Brain microvascular endothelial cell (primary cell): Measurements from ENCODE around the gene LRRC4C.

Experiments used
- DNase-seq: peaks from one replicate; pipeline ENCODE4 v3.0.0-alpha.2; 2020
- H3K27ac ChIP-seq: fragments of 250-450 bp; sonication (Bioruptor Pico); 2 replicates; pipeline ENCODE4 v1.5.1; 2020; ENCODE audit warnings: mild to moderate bottlenecking, moderate library complexity
- H3K27me3 ChIP-seq: fragments of 250-450 bp; sonication (Bioruptor Pico); replicated peaks from 2 replicates; pipeline ENCODE4 v1.5.1; 2020; ENCODE audit warnings: mild to moderate bottlenecking
- H3K36me3 ChIP-seq: fragments of 250-450 bp; sonication (Bioruptor Pico); replicated peaks from 2 replicates; pipeline ENCODE4 v1.5.1; 2020; ENCODE audit warnings: mild to moderate bottlenecking
- H3K4me3 ChIP-seq: 2 replicates; pipeline ENCODE4 v1.5.1; 2011; ENCODE audit warnings: low read depth, mild to moderate bottlenecking, control low read depth, low read length, moderate library complexity
- CTCF ChIP-seq: IDR thresholded peaks from 2 replicates; pipeline ENCODE4 v1.5.1; 2011; ENCODE audit warnings: low read depth, mild to moderate bottlenecking, moderate library complexity, low read length, control low read depth, inconsistent platforms; ENCODE audit errors: missing control alignments
- in situ Hi-C: cut with HindIII; loops from 2 replicates; pipeline ENCODE4 v1.10.0; 2017; ENCODE audit warnings: low sequenced_read_pairs, low pct_ligation_motif_present

The LRRC4C gene

GRCh38 chr11:41286751-41287150 is 172.7 kb downstream of the LRRC4C start:
- no peaks in the 10 kb centered on the region for H3K27me3 ChIP-seq
- in situ Hi-C loops, result no loop called here
- DNase-seq, result no peak
- TF ChIP-seq CTCF, result no peak
- no peak overlapping the region for H3K27ac ChIP-seq
- H3K4me3 ChIP-seq, result no peak overlapping the region
- H3K36me3 ChIP-seq, result no peaks in the 10 kb centered on the region

- in situ Hi-C loops, result no loop called here
- no peak for DNase-seq
- no peak for TF ChIP-seq CTCF
- no peak overlapping the region for H3K4me3 ChIP-seq
- H3K27ac ChIP-seq, result no peak overlapping the region
- H3K27me3 ChIP-seq, result no peaks in the 10 kb centered on the region
- H3K36me3 ChIP-seq, result no peaks in the 10 kb centered on the region
Observed at GRCh38 chr11:41284354-41284753, 175.1 kb downstream of the LRRC4C start.

- no peak for DNase-seq
- H3K36me3 ChIP-seq, result no peaks in the 10 kb centered on the region
- no peaks in the 10 kb centered on the region for H3K27me3 ChIP-seq
- H3K27ac ChIP-seq, result no peak overlapping the region
- no peak for TF ChIP-seq CTCF
- in situ Hi-C loops, result no loop called here
- no peak overlapping the region for H3K4me3 ChIP-seq
Observed at GRCh38 chr11:41283191-41283930, 176.1 kb downstream of the LRRC4C start.

GRCh38 chr11:41282395-41282794 is 177.1 kb downstream of the LRRC4C start:
- no peak for TF ChIP-seq CTCF
- DNase-seq, result no peak
- no peaks in the 10 kb centered on the region for H3K27me3 ChIP-seq
- no peak overlapping the region for H3K4me3 ChIP-seq
- in situ Hi-C loops, result no loop called here
- no peak overlapping the region for H3K27ac ChIP-seq
- no peaks in the 10 kb centered on the region for H3K36me3 ChIP-seq

GRCh38 chr11:41281131-41281742 is 178.2 kb downstream of the LRRC4C start:
- in situ Hi-C loops, result no loop called here
- peak; percentile 50 for DNase-seq
- H3K27ac ChIP-seq, result peak overlapping the region; percentile 23
- H3K27me3 ChIP-seq, result no peaks in the 10 kb centered on the region
- TF ChIP-seq CTCF, result no peak
- no peak overlapping the region for H3K4me3 ChIP-seq
- no peaks in the 10 kb centered on the region for H3K36me3 ChIP-seq
